ENCODE measurements around the gene ZCCHC7. TPM values are rescaled to one million over a fixed set of nuclear protein-coding genes. Genes with fewer than 3 reads are reported as not detected.

The ZCCHC7 gene
- total and polyA plus RNA-seq, 10 of the 15 experiments (the other 5 are each of a cell fraction or from before 2014, with no cell fraction given): 42.9 to 178 (median 53.3) TPM

DNA sequence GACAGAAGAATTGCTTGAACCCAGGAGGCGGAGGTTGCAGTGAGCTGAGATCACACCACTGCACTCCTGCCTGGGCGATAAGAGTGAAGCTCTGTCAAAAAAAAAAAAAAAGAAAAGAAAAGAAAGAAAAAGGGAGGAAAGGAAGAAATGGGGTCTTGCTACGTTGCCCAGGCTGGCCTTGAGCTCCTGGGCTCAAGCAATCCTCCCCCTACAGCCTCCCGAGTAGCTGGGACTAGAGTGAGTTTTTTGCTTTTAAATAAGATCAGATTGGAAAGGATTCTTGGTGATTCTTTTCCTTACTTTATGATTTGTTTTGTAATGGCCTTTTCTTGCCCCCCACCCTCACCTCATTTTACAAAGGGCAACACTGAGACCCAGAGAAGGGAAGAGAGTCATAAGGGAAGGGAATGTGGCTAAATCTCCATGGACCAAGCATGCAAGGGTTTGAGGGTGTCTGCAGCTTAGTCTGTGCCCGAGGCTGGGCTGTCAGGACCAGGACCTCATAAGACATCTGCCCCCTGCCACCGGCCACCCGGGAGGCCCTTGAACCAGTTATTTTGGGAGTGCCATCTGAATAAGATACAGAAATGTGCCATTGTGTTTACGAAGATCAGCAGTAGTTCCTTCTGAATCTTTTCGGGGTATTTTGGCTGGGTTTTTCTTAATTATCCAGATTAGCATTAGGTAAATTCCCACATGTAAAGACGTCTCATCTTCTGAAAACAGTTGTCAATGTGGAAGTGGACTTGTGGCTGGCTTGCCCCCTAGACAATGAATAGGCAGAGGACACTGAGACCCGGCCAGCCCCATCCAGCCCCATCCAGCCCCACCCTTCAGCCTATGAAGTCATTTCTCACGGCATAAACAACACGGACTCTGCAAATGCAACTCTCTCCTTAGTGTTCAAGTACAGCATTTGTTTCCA is 257.6 kb downstream of the ZCCHC7 start (continued):
- TF ChIP-seq, protein P1, sequence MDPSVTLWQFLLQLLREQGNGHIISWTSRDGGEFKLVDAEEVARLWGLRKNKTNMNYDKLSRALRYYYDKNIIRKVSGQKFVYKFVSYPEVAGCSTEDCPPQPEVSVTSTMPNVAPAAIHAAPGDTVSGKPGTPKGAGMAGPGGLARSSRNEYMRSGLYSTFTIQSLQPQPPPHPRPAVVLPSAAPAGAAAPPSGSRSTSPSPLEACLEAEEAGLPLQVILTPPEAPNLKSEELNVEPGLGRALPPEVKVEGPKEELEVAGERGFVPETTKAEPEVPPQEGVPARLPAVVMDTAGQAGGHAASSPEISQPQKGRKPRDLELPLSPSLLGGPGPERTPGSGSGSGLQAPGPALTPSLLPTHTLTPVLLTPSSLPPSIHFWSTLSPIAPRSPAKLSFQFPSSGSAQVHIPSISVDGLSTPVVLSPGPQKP (IDR thresholded peaks at IDR 0.05; ENCODE audit: low read depth, low read length): no peak
- TF ChIP-seq POU2F2 (IDR thresholded peaks at IDR 0.05; ENCODE audit: borderline replicate concordance, low read depth, low read length): peak; percentile 49; the same call in 1 of the 3 replicates
- no peak for TF ChIP-seq SUZ12 (IDR thresholded peaks at IDR 0.05; ENCODE audit: unreplicated experiment)
- no peak for TF ChIP-seq NR2C1 (IDR thresholded peaks at IDR 0.05)
- TF ChIP-seq CHD2 (IDR thresholded peaks at IDR 0.05; ENCODE audit: borderline replicate concordance, low read depth, low read length): peak; percentile 24; the same call in 1 of the 2 replicates
- no peak for TF ChIP-seq CREB1 (IDR thresholded peaks at IDR 0.05; ENCODE audit: low read depth)
- TF ChIP-seq, protein P2, sequence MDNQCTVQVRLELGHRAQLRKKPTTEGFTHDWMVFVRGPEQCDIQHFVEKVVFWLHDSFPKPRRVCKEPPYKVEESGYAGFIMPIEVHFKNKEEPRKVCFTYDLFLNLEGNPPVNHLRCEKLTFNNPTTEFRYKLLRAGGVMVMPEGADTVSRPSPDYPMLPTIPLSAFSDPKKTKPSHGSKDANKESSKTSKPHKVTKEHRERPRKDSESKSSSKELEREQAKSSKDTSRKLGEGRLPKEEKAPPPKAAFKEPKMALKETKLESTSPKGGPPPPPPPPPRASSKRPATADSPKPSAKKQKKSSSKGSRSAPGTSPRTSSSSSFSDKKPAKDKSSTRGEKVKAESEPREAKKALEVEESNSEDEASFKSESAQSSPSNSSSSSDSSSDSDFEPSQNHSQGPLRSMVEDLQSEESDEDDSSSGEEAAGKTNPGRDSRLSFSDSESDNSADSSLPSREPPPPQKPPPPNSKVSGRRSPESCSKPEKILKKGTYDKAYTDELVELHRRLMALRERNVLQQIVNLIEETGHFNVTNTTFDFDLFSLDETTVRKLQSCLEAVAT (IDR thresholded peaks at IDR 0.05): no peak
- TF ChIP-seq, protein P3, sequence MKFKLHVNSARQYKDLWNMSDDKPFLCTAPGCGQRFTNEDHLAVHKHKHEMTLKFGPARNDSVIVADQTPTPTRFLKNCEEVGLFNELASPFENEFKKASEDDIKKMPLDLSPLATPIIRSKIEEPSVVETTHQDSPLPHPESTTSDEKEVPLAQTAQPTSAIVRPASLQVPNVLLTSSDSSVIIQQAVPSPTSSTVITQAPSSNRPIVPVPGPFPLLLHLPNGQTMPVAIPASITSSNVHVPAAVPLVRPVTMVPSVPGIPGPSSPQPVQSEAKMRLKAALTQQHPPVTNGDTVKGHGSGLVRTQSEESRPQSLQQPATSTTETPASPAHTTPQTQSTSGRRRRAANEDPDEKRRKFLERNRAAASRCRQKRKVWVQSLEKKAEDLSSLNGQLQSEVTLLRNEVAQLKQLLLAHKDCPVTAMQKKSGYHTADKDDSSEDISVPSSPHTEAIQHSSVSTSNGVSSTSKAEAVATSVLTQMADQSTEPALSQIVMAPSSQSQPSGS (IDR thresholded peaks at IDR 0.05; ENCODE audit: low read length): no peak
- TF ChIP-seq ZZZ3 (IDR thresholded peaks at IDR 0.05; ENCODE audit: control insufficient read depth, insufficient read length, low read depth): no peak

Data from GM12878 (cell line).